ENCODE results near the gene GRPEL1. TPM values are rescaled to one million over a fixed set of nuclear protein-coding genes. Genes with fewer than 3 reads are reported as not detected.

The GRPEL1 gene
- total RNA-seq, 1 experiment from 2014 or later: 46.6 TPM

GRCh38 chr4:7076696-7077082 lies 8.8 kb upstream of the GRPEL1 start:
- intact Hi-C loops (cut with micrococcal nuclease; ENCODE audit: unreplicated experiment) (no loop called here), in situ Hi-C loops (cut with HindIII; ENCODE audit: low pct_unique_long_range_greater_than_20kb, low sequenced_read_pairs) (no loop called here)

DNA sequence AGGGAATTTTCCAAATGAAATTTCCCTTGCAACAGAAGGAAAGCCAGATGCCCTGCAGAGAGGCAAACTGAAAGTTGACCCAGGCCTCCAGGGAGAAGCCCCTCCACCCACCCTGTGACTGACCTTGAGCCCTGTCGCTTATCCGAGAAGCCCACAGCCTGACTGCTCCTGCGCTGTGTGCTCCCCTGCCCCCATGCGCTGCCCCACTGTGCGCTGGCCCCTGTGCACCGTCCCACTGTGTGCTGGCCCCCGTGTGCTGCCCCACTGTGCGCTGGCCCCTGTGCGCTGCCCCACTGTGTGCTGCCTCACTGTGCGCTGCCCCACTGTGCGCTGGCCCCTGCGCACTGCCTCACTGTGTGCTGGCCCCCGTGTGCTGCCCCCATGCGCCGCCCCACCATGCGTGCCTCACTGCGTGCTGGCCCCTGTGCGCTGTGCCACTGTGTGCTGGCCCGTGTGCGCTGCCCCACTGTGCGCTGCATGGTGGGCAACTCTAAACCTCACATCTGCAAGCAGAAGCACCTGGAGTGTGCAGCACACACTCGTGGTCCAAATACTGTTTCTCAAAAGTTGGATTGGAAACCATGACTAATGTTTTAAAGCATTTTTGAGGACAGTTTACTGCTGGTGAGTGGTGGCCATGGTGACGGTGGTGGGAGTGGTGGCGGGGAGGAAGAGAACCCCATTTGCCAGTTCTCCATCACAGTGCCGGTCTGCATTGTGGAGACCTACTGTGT lies 8.3 kb upstream of the GRPEL1 start:
- CTCF ChIA-PET: no interaction called here
- H3K27ac ChIP-seq (ENCODE audit: low read length): no peak overlapping the region
- DNase-seq (ENCODE audit: low read depth, low spot score): no peak
- no peaks in the 10 kb centered on the region for H3K36me3 ChIP-seq (ENCODE audit: control insufficient read depth, insufficient read depth, low read length)
- in situ Hi-C loops (cut with HindIII; ENCODE audit: low pct_unique_long_range_greater_than_20kb, low sequenced_read_pairs): no loop called here
- no peaks in the 10 kb centered on the region for H3K27me3 ChIP-seq (ENCODE audit: control insufficient read depth, insufficient read depth, low read length)
- ATAC-seq: no peak
- no peaks in the 10 kb centered on the region for H3K9me3 ChIP-seq (ENCODE audit: control insufficient read depth, insufficient read depth, low read depth, low read length)
- no peaks in the 10 kb centered on the region for H3K4me1 ChIP-seq (ENCODE audit: control insufficient read depth, insufficient read depth, low read length)
- intact Hi-C loops (cut with micrococcal nuclease; ENCODE audit: unreplicated experiment): no loop called here
- TF ChIP-seq, protein P1, sequence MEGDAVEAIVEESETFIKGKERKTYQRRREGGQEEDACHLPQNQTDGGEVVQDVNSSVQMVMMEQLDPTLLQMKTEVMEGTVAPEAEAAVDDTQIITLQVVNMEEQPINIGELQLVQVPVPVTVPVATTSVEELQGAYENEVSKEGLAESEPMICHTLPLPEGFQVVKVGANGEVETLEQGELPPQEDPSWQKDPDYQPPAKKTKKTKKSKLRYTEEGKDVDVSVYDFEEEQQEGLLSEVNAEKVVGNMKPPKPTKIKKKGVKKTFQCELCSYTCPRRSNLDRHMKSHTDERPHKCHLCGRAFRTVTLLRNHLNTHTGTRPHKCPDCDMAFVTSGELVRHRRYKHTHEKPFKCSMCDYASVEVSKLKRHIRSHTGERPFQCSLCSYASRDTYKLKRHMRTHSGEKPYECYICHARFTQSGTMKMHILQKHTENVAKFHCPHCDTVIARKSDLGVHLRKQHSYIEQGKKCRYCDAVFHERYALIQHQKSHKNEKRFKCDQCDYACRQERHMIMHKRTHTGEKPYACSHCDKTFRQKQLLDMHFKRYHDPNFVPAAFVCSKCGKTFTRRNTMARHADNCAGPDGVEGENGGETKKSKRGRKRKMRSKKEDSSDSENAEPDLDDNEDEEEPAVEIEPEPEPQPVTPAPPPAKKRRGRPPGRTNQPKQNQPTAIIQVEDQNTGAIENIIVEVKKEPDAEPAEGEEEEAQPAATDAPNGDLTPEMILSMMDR (IDR thresholded peaks at IDR 0.05): no peak
- TF ChIP-seq TCF7L2 (IDR thresholded peaks at IDR 0.05; ENCODE audit: low read depth, low read length): no peak
- no peak for TF ChIP-seq SIN3A (IDR thresholded peaks at IDR 0.05; ENCODE audit: borderline replicate concordance, insufficient read depth, low read depth, low read length)
- TF ChIP-seq POLR2AphosphoS5 (IDR thresholded peaks at IDR 0.05; ENCODE audit: low read depth, low read length): no peak
- TF ChIP-seq, protein P2, sequence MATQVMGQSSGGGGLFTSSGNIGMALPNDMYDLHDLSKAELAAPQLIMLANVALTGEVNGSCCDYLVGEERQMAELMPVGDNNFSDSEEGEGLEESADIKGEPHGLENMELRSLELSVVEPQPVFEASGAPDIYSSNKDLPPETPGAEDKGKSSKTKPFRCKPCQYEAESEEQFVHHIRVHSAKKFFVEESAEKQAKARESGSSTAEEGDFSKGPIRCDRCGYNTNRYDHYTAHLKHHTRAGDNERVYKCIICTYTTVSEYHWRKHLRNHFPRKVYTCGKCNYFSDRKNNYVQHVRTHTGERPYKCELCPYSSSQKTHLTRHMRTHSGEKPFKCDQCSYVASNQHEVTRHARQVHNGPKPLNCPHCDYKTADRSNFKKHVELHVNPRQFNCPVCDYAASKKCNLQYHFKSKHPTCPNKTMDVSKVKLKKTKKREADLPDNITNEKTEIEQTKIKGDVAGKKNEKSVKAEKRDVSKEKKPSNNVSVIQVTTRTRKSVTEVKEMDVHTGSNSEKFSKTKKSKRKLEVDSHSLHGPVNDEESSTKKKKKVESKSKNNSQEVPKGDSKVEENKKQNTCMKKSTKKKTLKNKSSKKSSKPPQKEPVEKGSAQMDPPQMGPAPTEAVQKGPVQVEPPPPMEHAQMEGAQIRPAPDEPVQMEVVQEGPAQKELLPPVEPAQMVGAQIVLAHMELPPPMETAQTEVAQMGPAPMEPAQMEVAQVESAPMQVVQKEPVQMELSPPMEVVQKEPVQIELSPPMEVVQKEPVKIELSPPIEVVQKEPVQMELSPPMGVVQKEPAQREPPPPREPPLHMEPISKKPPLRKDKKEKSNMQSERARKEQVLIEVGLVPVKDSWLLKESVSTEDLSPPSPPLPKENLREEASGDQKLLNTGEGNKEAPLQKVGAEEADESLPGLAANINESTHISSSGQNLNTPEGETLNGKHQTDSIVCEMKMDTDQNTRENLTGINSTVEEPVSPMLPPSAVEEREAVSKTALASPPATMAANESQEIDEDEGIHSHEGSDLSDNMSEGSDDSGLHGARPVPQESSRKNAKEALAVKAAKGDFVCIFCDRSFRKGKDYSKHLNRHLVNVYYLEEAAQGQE (IDR thresholded peaks at IDR 0.05; ENCODE audit: insufficient read depth in 1 of 2, low read depth in 2 of 2, low read length in 1 of 2): no peak
- POLR2A ChIA-PET: no interaction called here
- BruUV-seq (replicated peaks): no TSS peak
- H3K4me3 ChIP-seq (ENCODE audit: low read depth in 2 of 2, low read length in 2 of 2): no peak overlapping the region

More at GRCh38 chr4:7076696-7077082, 8.8 kb upstream of the GRPEL1 start:
- DNase-seq (ENCODE audit: low read depth, low spot score) (no peak), ATAC-seq (no peak)
- no peaks in the 10 kb centered on the region for H3K9me3 ChIP-seq (ENCODE audit: control insufficient read depth, insufficient read depth, low read depth, low read length)
- POLR2A ChIA-PET: interaction anchor here (0.6 kb wide), 1 partner anchor 166 kb away, joined by 3 read pairs; no protein-coding TSS in a partner anchor
- no peaks in the 10 kb centered on the region for H3K27me3 ChIP-seq (ENCODE audit: control insufficient read depth, insufficient read depth, low read length)
- CTCF ChIA-PET: no interaction called here
- no peak overlapping the region for H3K27ac ChIP-seq (ENCODE audit: low read length)
- H3K4me3 ChIP-seq (ENCODE audit: low read depth in 2 of 2, low read length in 2 of 2): no peak overlapping the region
- H3K36me3 ChIP-seq (ENCODE audit: control insufficient read depth, insufficient read depth, low read length): no peaks in the 10 kb centered on the region
- no peaks in the 10 kb centered on the region for H3K4me1 ChIP-seq (ENCODE audit: control insufficient read depth, insufficient read depth, low read length)
- BruUV-seq (replicated peaks): no TSS peak
- TF ChIP-seq SIN3A (IDR thresholded peaks at IDR 0.05; ENCODE audit: borderline replicate concordance, insufficient read depth, low read depth, low read length) (no peak), POLR2AphosphoS5 (IDR thresholded peaks at IDR 0.05; ENCODE audit: low read depth, low read length) (no peak), TCF7L2 (IDR thresholded peaks at IDR 0.05; ENCODE audit: low read depth, low read length) (no peak)
- TF ChIP-seq, protein P1 (IDR thresholded peaks at IDR 0.05): no peak
- TF ChIP-seq, protein P2 (IDR thresholded peaks at IDR 0.05; ENCODE audit: insufficient read depth in 1 of 2, low read depth in 2 of 2, low read length in 1 of 2): no peak
